ENCODE results near the gene LDHB. TPM values are rescaled to one million over a fixed set of nuclear protein-coding genes. Genes with fewer than 3 reads are reported as not detected.
"Not testable (repeated sequence)": the region's sequence is repeated elsewhere in the genome, so short reads cannot be mapped to it uniquely, and the experiment has no call there.

The LDHB gene
- total RNA-seq, 1 donor from 2014 or later, result 1,305 TPM

- Mint-ChIP-seq H3K27ac (no peak overlapping the region), H3K9me3 (no peaks in the 10 kb centered on the region), H3K4me3 (ENCODE audit: low read depth) (no peak overlapping the region), H3K4me1 (ENCODE audit: low read depth) (peaks cover 31% of the 10 kb centered on the region), H3K36me3 (ENCODE audit: low read depth) (no peaks in the 10 kb centered on the region), H3K27me3 (ENCODE audit: low read depth) (peaks cover 6% of the 10 kb centered on the region)
- DNase-seq (ENCODE audit: low spot score), result no peak
- intact Hi-C loops (cut with micrococcal nuclease), result loop anchor here (5.0 kb wide), 2 partner anchors 115 to 170 kb away; no protein-coding TSS in a partner anchor
Observed at GRCh38 chr12:21677204-21677603, 19.6 kb upstream of the LDHB start.

DNA sequence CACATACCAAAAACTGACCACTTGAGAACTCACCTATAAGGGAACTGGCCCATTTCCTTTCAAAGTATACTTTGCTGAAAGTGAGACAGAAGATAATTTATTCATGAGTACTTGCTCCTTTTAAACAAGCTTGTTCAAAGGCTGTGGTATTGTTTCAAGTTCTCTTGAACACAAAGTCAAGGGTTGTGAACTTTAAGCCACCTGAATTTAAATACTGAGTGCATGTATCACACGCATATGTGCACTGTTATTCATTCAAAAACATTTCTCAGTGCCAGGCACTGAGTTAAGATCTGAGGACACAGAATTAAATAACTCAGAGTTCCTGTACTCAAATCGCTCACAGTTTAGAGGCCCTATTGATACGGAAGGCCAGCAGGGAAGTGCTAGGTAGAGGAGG is 19.1 kb upstream of the LDHB start:
- H3K4me3 Mint-ChIP-seq (ENCODE audit: low read depth), result no peak overlapping the region
- no peaks in the 10 kb centered on the region for H3K36me3 Mint-ChIP-seq (ENCODE audit: low read depth)
- intact Hi-C loops (cut with micrococcal nuclease), result loop anchor here (5.0 kb wide), 2 partner anchors 114 to 169 kb away; no protein-coding TSS in a partner anchor

DNA sequence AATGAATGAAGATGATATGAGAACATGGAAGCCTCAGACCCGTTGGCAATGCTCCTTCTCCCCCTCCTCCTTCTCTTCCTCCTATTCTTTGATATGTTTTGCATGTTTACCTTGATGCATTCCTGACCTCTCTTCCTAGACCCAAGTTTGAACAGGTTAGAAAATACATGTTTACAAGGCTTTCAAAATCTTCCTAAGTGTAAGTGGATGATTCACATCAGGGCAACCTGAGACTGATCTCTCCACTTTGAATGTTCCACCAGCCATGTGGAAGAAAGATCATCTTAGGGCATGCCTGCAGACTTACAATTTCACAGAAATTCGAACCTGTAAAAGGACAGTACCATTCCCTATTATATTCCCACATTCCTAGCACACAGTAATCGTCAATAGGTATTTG is 18.0 kb upstream of the LDHB start:
- peaks cover 31% of the 10 kb centered on the region for H3K4me1 Mint-ChIP-seq (ENCODE audit: low read depth)
- no peak overlapping the region for H3K4me3 Mint-ChIP-seq (ENCODE audit: low read depth)
- no peak overlapping the region for H3K27ac Mint-ChIP-seq
- no peak for DNase-seq (ENCODE audit: low spot score)
- H3K27me3 Mint-ChIP-seq (ENCODE audit: low read depth), result no peaks in the 10 kb centered on the region
- intact Hi-C loops (cut with micrococcal nuclease), result loop anchor here (5.0 kb wide), 2 partner anchors 113 to 168 kb away; no protein-coding TSS in a partner anchor
- H3K36me3 Mint-ChIP-seq (ENCODE audit: low read depth), result no peaks in the 10 kb centered on the region
- no peaks in the 10 kb centered on the region for H3K9me3 Mint-ChIP-seq

More for the DNA sequence above, 19.1 kb upstream of the LDHB start:
- Mint-ChIP-seq H3K4me1 (ENCODE audit: low read depth) (peaks cover 31% of the 10 kb centered on the region), H3K27ac (no peak overlapping the region), H3K27me3 (ENCODE audit: low read depth) (peaks cover 2% of the 10 kb centered on the region), H3K9me3 (no peaks in the 10 kb centered on the region)
- DNase-seq (ENCODE audit: low spot score), result no peak

DNA sequence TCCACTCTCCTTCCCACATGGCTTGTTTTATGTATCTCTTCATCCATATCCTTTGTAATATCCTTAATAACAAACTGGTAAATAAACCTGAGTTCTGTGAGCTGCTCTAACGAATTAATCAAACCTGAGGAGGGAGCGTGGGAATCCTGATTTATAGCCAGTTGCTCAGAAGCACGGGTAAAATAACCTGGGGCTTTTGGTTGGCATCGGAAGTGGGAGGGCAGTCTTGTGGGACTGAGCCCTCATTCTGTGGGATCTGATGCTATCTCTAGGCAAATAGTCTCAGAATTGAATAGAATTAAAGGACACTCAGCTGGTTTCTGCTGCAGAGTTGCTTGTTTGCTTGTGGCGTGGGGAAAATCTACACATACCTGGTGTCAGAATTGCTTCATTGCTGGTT is 17.5 kb upstream of the LDHB start:
- intact Hi-C loops (cut with micrococcal nuclease), result loop anchor here (5.0 kb wide), 2 partner anchors 113 to 168 kb away; no protein-coding TSS in a partner anchor
- H3K36me3 Mint-ChIP-seq (ENCODE audit: low read depth), result no peaks in the 10 kb centered on the region
- H3K27me3 Mint-ChIP-seq (ENCODE audit: low read depth), result peaks cover 5% of the 10 kb centered on the region
- H3K9me3 Mint-ChIP-seq, result no peaks in the 10 kb centered on the region
- peaks cover 31% of the 10 kb centered on the region for H3K4me1 Mint-ChIP-seq (ENCODE audit: low read depth)
- H3K4me3 Mint-ChIP-seq (ENCODE audit: low read depth), result no peak overlapping the region
- no peak for DNase-seq (ENCODE audit: low spot score)
- no peak overlapping the region for H3K27ac Mint-ChIP-seq

- H3K9me3 Mint-ChIP-seq; H3K27me3 Mint-ChIP-seq (ENCODE audit: low read depth); H3K27ac Mint-ChIP-seq; H3K36me3 Mint-ChIP-seq (ENCODE audit: low read depth); intact Hi-C loops (cut with micrococcal nuclease); DNase-seq (ENCODE audit: low spot score); H3K4me3 Mint-ChIP-seq (ENCODE audit: low read depth): not testable (repeated sequence)
- H3K4me1 Mint-ChIP-seq (ENCODE audit: low read depth), result peaks cover 25% of the 10 kb centered on the region
Observed at GRCh38 chr12:21673830-21674552, 16.3 kb upstream of the LDHB start.

GRCh38 chr12:21672146-21672545 is 14.5 kb upstream of the LDHB start:
- Mint-ChIP-seq H3K4me3 (ENCODE audit: low read depth) (no peak overlapping the region), H3K36me3 (ENCODE audit: low read depth) (no peaks in the 10 kb centered on the region), H3K4me1 (ENCODE audit: low read depth) (peaks cover 10% of the 10 kb centered on the region), H3K9me3 (no peaks in the 10 kb centered on the region), H3K27ac (no peak overlapping the region), H3K27me3 (ENCODE audit: low read depth) (peaks cover 12% of the 10 kb centered on the region)
- intact Hi-C loops (cut with micrococcal nuclease), result no loop called here
- no peak for DNase-seq (ENCODE audit: low spot score)

DNA sequence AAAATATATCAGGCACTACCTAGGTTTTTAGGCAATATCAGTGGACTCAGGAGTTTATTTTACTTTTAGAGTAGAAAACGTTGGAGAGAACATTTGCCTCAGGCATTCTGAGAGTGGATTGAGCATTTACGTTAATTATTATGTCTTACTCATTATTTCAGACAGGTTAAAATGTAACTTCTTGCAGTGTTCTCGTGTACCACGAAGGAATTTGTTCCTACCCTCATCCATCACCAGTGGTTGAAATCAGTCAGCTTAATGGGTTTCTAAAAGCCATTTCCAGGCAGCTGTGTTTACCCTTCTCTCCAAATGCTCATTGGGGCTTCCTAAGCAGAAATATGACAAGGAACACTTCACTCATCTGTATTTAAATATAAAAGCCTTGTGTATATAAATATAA is 9.1 kb upstream of the LDHB start:
- intact Hi-C loops (cut with micrococcal nuclease), result no loop called here
- no peak overlapping the region for H3K4me3 Mint-ChIP-seq (ENCODE audit: low read depth)
- H3K36me3 Mint-ChIP-seq (ENCODE audit: low read depth), result no peaks in the 10 kb centered on the region
- no peaks in the 10 kb centered on the region for H3K9me3 Mint-ChIP-seq
- H3K27ac Mint-ChIP-seq, result no peak overlapping the region
- peaks cover 12% of the 10 kb centered on the region for H3K27me3 Mint-ChIP-seq (ENCODE audit: low read depth)
- H3K4me1 Mint-ChIP-seq (ENCODE audit: low read depth), result peaks cover 2% of the 10 kb centered on the region
- no peak for DNase-seq (ENCODE audit: low spot score)

GRCh38 chr12:21665816-21666215 is 8.2 kb upstream of the LDHB start:
- Mint-ChIP-seq H3K27me3 (ENCODE audit: low read depth) (peaks cover 12% of the 10 kb centered on the region), H3K4me3 (ENCODE audit: low read depth) (no peak overlapping the region), H3K27ac (no peak overlapping the region), H3K36me3 (ENCODE audit: low read depth) (no peaks in the 10 kb centered on the region), H3K9me3 (no peaks in the 10 kb centered on the region), H3K4me1 (ENCODE audit: low read depth) (peaks cover 2% of the 10 kb centered on the region)
- intact Hi-C loops (cut with micrococcal nuclease), result no loop called here
- DNase-seq (ENCODE audit: low spot score), result no peak

DNA sequence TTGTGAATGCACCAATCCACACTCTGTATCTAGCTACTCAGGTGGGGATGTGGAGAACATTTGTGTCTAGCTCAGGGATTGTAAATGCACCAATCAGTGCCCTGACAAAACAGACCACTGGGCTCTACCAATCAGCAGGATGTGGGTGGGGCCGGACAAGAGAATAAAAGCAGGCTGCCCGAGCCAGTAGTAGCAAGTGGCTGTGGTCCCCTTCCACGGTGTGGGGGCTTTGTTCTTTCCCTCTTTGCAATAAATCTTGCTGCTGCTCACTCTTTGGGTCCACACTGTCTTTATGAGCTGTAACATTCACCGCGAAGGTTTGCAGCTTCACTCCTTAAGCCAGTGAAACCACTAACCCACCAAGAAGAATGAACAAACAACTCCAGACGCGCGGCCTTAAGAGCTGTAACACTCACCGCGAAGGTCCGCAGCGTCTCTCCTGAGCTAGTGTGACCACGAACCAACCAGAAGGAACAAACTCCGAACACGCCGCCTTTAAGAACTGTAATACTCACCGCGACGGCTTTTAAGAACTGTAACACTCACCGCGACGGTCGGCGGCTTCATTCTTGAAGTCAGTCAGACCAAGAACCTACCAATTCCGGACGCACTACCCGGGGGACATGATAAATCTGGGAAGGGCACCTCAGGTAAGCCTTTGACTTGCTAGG is 4.6 kb upstream of the LDHB start:
- no peak for DNase-seq (ENCODE audit: low spot score)
- Mint-ChIP-seq H3K4me1 (ENCODE audit: low read depth) (peaks cover 9% of the 10 kb centered on the region), H3K27me3 (ENCODE audit: low read depth) (peaks cover 2% of the 10 kb centered on the region), H3K9me3 (no peaks in the 10 kb centered on the region), H3K36me3 (ENCODE audit: low read depth) (peaks cover 4% of the 10 kb centered on the region), H3K4me3 (ENCODE audit: low read depth) (no peak overlapping the region), H3K27ac (no peak overlapping the region)
- intact Hi-C loops (cut with micrococcal nuclease), result no loop called here

- H3K27ac Mint-ChIP-seq; H3K36me3 Mint-ChIP-seq (ENCODE audit: low read depth); DNase-seq (ENCODE audit: low spot score); H3K4me3 Mint-ChIP-seq (ENCODE audit: low read depth); H3K27me3 Mint-ChIP-seq (ENCODE audit: low read depth); H3K4me1 Mint-ChIP-seq (ENCODE audit: low read depth); H3K9me3 Mint-ChIP-seq; intact Hi-C loops (cut with micrococcal nuclease): not testable (repeated sequence)
Observed at GRCh38 chr12:21661396-21662093, 3.9 kb upstream of the LDHB start.

- no peaks in the 10 kb centered on the region for H3K27me3 Mint-ChIP-seq (ENCODE audit: low read depth)
- no peak for DNase-seq (ENCODE audit: low spot score)
- intact Hi-C loops (cut with micrococcal nuclease), result loop anchor here (2.0 kb wide), 1 partner anchor 387 kb away; the partner anchor contains the start of gene CMAS
- peaks cover 30% of the 10 kb centered on the region for H3K36me3 Mint-ChIP-seq (ENCODE audit: low read depth)
- no peak overlapping the region for H3K27ac Mint-ChIP-seq
- H3K4me1 Mint-ChIP-seq (ENCODE audit: low read depth), result peaks cover 22% of the 10 kb centered on the region
- no peak overlapping the region for H3K4me3 Mint-ChIP-seq (ENCODE audit: low read depth)
- no peaks in the 10 kb centered on the region for H3K9me3 Mint-ChIP-seq
Observed at GRCh38 chr12:21659383-21659782, 1.7 kb upstream of the LDHB start.

DNA sequence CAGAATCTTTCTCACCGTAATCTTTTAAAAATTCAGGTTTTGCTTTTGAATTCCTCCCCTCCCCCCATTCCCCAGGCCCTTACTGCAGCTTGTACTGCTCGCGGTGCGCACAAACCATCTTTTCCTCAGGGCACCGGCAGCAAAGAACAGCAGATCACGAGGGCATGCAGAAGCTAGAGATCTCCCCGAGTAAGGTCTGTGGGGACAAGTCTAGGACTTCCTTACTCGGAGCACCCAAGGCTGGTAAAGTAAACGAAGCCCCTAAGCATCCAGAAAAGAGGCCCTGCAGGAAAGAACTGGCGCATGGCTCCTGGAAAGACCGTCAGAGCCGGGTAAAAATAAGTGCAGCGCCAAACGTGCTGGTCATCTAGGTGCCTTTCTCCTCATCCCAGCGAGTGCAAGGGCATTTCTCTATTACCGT is 727 bp downstream of the LDHB start:
- H3K4me3 Mint-ChIP-seq (ENCODE audit: low read depth), result peak overlapping the region; percentile 99
- DNase-seq (ENCODE audit: low spot score), result peak; percentile 26
- peak overlapping the region; percentile 99 for H3K27ac Mint-ChIP-seq
- H3K9me3 Mint-ChIP-seq, result no peaks in the 10 kb centered on the region
- H3K4me1 Mint-ChIP-seq (ENCODE audit: low read depth), result peaks cover 41% of the 10 kb centered on the region
- intact Hi-C loops (cut with micrococcal nuclease), result loop anchor here (1.0 to 2.0 kb wide), 5 partner anchors 23 to 220 kb away; partner anchors contain the start of gene PYROXD1
- H3K27me3 Mint-ChIP-seq (ENCODE audit: low read depth), result no peaks in the 10 kb centered on the region
- peaks cover 52% of the 10 kb centered on the region for H3K36me3 Mint-ChIP-seq (ENCODE audit: low read depth)

All from activated T-helper 2 cell treated with anti-CD3 and anti-CD28 coated beads, Interferon-gamma antibody, Interleukin-2, Interleukin-4, amounts not matched to agents 10 μg/mL and 5 μg/mL and 100 μg/mL, durations not matched to agents 14 hours and 24 hours and 36 hours (primary cell).